Kidney (tissue), 14 donors: ENCODE results near the gene CCDC85C. TPM values are rescaled to one million over a fixed set of nuclear protein-coding genes. Genes with fewer than 3 reads are reported as not detected.

ENCODE experiments used
- DNase-seq, 5 donors: peaks; one replicate each; pipeline ENCODE4 v3.0.0-alpha.2; 2013 to 2020
- FAIRE-seq: peaks from 2 replicates; lab custom pipeline; 2012; peaks lifted over from hg19 to GRCh38; lab: Jason Lieb, UNC
- H3K27ac ChIP-seq, 2 donors: one replicate each; pipeline ENCODE4 v1.7.0; 2013; ENCODE audit warnings: low read depth in 2 of 2, low read length in 2 of 2, inconsistent platforms in 1 of 2
- H3K27me3 ChIP-seq: one replicate; pipeline ENCODE4 v1.7.1; 2013; ENCODE audit warnings: low read length, inconsistent platforms; ENCODE audit not compliant: control insufficient read depth, insufficient read depth
- H3K36me3 ChIP-seq, 3 donors: one replicate each; pipeline versions ENCODE4 v1.7.0 to v1.7.1; 2013; ENCODE audit warnings: low read length in 3 of 3, control low read depth in 1 of 3, inconsistent platforms in 1 of 3; ENCODE audit not compliant: insufficient read depth in 3 of 3, control insufficient read depth in 2 of 3
- H3K4me1 ChIP-seq, 3 donors: one replicate each; pipeline versions ENCODE4 v1.7.0 to v1.7.1; 2013; ENCODE audit warnings: low read length in 3 of 3, inconsistent platforms in 1 of 3, low read depth in 1 of 3; ENCODE audit not compliant: control insufficient read depth in 2 of 3, insufficient read depth in 2 of 3
- H3K4me3 ChIP-seq, 3 donors: one replicate each; pipeline versions ENCODE4 v1.7.0 to v1.8.1; 2013; ENCODE audit warnings: low read length in 3 of 3, control low read depth in 1 of 3, inconsistent platforms in 1 of 3
- H3K9ac ChIP-seq, 3 donors: one replicate each; pipeline versions ENCODE4 v1.7.0 to v1.7.1; 2013; ENCODE audit warnings: low read length in 3 of 3, control low read depth in 1 of 3, inconsistent platforms in 1 of 3
- H3K9me3 ChIP-seq, 3 donors: one replicate each; pipeline versions ENCODE4 v1.7.0 to v1.7.1; 2013; ENCODE audit warnings: low read length in 3 of 3, control low read depth in 1 of 3, inconsistent platforms in 1 of 3; ENCODE audit not compliant: control insufficient read depth in 2 of 3, insufficient read depth in 1 of 3
- CTCF ChIP-seq: IDR thresholded peaks from 3 replicates; pipeline ENCODE4 v1.5.1; 2012; ENCODE audit warnings: mild to moderate bottlenecking, moderate library complexity, borderline replicate concordance; ENCODE audit not compliant: insufficient read depth; ENCODE audit errors: extremely low read depth
- intact Hi-C: fragments of 100-400 bp; cut with DNase I; formaldehyde crosslinking; loops from one replicate; pipeline ENCODE4 v1.11.1; 2022
- polyA plus RNA-seq: library from polyadenylated mRNA; stranded (reverse); fragments of 350-450 nt; fragmentation: Illumina TruSeq; extraction: RNeasy Lipid Tissue Mini Kit (QIAGEN cat#74804); gene quantifications from one replicate; pipeline ENCODE4 v1.2.3, GENCODE V29; 2014; ENCODE audit warnings: low read depth, low replicate concordance; ENCODE audit not compliant: insufficient read depth
- total RNA-seq: library from RNA; stranded (reverse); fragmentation: NEBNext Ultra II Directional; extraction: Animal tissue kit (Norgen Biotek cat#: 25700); gene quantifications from one replicate; pipeline ENCODE4 v1.2.1, GENCODE V29; 2021
- donor health status: control.
- donor health status: control.
- donor health status: control.
- donor health status: control.
- donor health status: control.
- donor health status: DM: yes; HTN: yes; CAD: no.
- donor health status: Normal renal cell carcinoma (clear cell type).

The CCDC85C gene
- total and polyA plus RNA-seq, 2 donors from 2014 or later: 14.7 to 21.4 TPM

DNA sequence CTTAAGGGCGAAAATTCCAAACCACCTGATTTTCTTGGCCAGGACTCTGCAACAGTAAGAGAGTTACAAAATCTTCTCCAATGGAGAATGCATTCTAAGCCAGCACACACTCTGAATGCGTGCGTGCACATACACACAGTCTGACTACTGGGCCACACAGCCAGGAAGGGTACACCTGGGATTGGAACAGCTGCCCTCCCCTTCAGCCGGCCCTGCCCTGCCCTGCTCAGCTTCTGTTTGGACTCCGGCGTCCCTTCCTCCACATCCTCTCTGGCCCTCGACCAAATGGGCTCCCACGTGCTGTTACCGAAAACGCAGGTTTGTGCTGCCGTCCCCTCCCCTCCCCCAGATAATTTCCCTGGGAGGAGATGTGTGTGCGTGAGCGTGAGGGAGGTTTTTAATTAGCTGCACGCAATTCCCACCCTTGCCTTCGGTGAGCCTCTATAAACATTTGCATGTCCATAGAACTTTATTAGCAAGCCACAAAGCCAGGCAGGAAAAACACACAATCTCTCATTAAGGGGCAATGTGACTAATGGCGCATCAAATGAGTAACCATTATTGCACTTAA lies 79.8 kb downstream of the CCDC85C start:
- no peak for FAIRE-seq
- Histone ChIP-seq H3K4me3 (no peak overlapping the region), H3K36me3 (no peaks in the 10 kb centered on the region), H3K9ac (no peak overlapping the region), H3K27ac (no peak overlapping the region), H3K9me3 (no peaks in the 10 kb centered on the region), H3K4me1 (peaks cover 0 to 10% (median 0%) of the 10 kb centered on the region in 3 donors), H3K27me3 (no peaks in the 10 kb centered on the region)
- DNase-seq: peak in 3 of 5 donors; percentile 47 to 77 (median 67)
- intact Hi-C loops: no loop called here
- no peak for TF ChIP-seq CTCF

DNA sequence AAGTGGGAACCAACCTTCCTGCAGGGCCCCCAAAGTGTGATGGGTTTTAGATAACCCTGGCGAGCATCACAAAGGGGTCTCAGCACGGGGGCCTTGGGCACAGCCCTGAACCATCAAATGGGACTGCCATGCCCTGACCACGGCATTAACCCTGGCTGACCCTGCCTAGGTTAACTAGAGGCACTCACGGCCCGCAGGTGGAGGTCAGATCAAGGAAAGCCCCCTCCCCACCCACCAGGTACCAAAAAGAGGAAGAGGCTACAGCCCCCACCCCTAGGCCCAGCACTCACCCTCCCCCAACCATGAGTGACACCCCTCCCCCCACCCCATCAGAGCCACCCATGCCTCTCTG lies 80.3 kb downstream of the CCDC85C start:
- Histone ChIP-seq H3K27me3 (no peaks in the 10 kb centered on the region), H3K4me1 (peaks cover 0 to 10% (median 0%) of the 10 kb centered on the region in 3 donors), H3K27ac (no peak overlapping the region), H3K4me3 (no peak overlapping the region), H3K36me3 (no peaks in the 10 kb centered on the region), H3K9me3 (no peaks in the 10 kb centered on the region), H3K9ac (no peak overlapping the region)
- FAIRE-seq (no peak), DNase-seq (peak in 1 of 5 donors; percentile 58)
- no peak for TF ChIP-seq CTCF
- intact Hi-C loops: no loop called here

GRCh38 chr14:99522934-99523703 lies 80.9 kb downstream of the CCDC85C start:
- no peaks in the 10 kb centered on the region for H3K9me3 ChIP-seq
- no peak for TF ChIP-seq CTCF
- no peaks in the 10 kb centered on the region for H3K27me3 ChIP-seq
- no peak overlapping the region for H3K9ac ChIP-seq
- H3K27ac ChIP-seq: no peak overlapping the region
- FAIRE-seq (no peak), DNase-seq (peak; percentile 61 to 84 (median 75))
- H3K4me1 ChIP-seq: peaks cover 0 to 10% (median 0%) of the 10 kb centered on the region in 3 donors
- no peaks in the 10 kb centered on the region for H3K36me3 ChIP-seq
- intact Hi-C loops: no loop called here
- H3K4me3 ChIP-seq: no peak overlapping the region
